NCI-H526 (cell line): ENCODE results near the gene SHC3.

ENCODE experiments used
- DNase-seq, 2 experiments: peaks; one replicate each; lab custom pipeline; 2025; lab: John Stamatoyannopoulos, UW

SHC3 gene

DNA sequence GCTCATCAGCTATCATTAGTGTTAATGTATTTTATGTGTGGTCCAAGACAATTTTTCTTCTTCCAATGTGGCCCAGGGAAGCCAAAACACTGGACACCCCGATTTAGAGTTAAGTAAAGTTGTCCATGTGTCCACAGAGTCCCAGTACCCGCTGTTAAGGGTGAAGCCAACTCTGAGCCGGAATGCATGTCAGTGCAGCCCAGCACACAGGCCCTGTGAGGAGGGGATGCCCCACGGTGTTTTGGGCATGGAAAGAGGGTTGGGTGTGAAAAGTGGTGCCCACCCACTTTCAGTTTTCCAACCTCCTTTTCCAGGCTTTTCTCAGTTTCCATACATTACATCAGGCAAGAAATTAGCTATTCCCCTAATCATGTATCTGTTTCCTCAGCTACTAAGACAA is 24.4 kb downstream of the SHC3 start:
- DNase-seq: no peak

DNA sequence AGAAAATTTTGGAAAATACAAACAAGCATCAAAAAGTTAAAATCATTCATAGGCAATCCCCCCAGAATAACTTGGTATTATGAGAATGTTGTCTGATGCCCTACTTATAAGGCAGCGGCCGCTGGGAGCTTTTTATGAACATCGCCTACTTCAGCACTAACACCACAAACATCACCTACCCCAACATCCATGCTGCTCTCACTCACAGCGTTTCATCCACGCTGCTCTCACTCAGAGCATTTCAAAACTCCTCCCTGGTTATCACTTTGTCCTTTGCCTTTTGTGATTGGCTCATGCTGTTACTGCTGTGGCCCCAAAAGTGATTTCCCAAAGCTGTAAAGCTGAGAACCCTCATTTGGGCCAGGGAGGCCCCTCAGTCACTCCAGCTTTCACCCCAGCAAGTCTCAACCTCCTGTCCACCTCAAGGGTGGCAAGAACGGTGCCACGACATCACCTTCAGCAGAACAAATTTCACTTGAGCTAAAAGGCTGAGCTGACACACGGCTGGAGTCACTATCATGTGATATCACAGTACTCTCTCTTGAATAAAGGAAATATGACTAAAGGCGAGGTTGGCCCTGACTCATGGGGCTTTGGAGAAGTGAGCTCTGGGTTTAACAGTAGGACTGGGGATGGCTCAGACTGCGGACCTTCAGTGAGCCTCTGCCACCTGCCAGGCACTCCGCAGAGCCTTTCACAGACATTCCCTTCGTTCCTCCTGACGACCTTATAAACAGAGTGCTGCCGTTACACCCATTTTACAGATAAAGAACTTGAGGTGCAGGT is 25.2 kb downstream of the SHC3 start:
- DNase-seq: no peak

DNA sequence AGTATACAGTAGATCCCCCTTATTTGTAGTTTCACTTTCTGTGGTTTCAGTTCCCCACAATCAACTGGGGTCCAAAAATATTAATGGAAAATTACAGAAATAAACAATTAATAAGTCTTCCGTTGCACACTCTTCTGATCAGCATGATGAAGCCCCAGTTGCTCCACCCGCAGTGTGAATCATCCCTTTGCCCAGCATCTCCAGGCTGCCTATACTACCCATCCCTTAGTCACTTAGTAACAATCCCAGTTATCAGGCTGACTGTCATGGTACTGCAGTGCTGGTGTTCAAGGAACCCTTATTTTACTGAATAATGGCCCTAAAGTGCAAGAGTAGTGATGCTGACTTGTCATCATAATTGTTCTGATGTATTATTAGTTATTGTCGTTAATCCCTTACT is 28.9 kb downstream of the SHC3 start:
- DNase-seq: no peak

DNA sequence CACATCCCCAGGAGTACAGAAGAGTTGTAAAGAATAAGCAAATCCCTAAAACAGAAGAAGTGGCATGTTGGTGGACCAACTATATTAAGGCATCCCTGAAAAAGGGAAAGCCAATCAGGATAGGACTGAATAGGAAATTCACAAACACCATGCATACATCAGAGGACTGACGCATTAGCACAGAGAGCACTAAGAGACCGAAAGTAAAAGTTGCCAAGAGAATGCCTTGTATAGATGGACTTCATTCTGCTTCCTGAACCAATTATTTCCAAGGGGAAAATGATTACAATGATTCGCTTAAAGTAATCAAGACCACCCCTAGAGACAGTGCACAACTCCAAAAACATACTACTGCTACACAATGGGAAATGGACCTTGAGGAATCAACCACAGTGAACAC is 33.5 kb downstream of the SHC3 start:
- no peak for DNase-seq

DNA sequence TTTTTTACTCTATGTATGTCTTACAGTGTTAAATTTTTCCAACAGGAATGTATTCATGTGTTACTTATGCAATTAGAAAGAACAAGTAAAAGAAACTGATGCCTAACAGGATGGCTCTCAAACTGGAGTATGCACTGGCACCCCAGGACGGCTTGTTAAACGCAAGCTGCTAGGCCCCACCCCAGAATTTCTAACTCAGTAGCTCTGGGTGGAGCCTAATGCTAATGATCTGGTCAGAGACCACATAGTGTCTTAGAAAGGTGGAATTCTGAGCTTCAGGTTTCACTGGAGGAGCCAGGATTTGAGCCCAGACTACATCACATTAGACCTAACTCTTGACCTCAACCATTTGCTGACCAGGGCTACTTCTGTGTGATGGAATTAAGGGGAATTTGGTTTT is 34.4 kb downstream of the SHC3 start:
- DNase-seq: no peak

DNA sequence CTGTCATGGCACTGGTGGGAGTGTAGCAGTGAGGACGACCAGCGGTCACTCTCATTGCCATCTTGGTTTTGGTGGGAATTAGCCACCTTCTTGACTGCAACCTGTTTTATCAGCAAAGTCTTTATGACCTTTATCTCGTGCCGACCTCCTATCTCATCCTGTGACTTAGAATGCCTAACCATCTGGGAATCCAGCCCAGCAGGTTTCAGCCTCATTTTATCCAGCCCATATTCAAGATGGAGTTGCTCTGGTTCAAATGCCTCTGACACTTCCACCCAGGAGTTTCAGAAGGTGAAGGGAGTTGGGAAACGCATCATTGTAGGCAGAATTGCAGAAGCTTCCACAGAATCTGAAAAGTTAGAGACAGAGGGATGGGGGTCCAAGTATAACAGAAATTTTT is 35.4 kb downstream of the SHC3 start:
- no peak for DNase-seq

DNA sequence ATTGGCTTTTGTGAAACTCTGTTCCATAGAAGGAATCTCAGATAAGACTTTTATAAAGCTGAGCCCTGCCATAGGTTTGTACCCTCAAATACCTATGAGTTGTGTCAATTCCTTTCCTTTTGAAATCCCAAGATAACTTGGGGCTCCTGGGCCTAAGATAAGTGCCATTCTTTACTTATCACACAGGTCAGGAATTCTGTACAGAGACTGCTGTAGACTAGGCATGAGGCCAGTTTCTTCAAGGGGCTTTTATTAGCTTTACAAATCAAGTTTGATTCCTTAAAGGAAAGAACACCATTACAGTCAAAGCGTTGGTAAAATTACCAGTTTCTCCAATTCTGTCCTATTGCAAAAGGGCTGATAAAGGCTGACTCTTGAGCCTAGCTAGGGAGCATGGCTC is 39.2 kb downstream of the SHC3 start:
- DNase-seq: no peak

DNA sequence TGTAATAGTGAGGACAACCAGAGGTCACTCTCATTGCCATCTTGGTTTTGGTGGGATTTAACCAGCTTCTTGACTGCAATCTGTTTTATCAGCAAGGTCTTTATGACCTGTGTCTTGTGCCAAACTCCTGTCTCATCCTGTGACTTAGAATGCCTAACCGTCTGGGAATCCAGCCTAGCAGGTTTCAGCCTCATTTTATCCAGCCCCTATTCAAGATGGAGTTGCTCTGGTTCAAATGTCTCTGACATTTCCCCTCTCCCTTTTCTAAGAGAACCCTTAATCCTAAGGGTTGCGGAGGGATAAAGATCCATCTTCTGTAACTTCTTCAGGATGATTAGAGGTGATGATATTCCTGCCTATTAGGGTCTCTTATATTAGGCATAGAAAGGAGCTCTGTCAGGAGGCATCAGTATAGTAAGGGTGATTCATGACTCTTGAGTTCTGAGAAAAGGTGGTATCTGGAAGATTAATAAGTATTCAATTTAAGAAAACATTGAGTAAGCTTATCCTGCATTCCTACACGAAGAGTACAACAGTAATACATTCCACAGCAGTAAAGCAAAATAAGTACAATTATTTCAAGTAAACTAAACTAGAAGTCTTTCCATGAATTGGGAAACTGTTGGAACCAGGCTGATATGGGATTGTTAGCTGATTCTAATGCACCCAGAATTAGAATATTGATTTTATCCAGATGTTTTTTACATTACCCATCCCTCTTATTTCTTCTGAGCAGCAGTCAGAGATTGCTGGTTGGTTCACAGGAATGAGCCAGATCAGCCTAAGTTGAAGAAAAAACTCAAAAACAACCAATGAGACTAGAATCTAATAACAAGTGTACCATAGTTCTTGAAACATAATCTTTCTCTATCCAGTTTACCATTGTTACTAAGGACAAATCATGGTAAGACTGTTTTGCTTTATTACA is 39.9 kb downstream of the SHC3 start:
- no peak for DNase-seq

DNA sequence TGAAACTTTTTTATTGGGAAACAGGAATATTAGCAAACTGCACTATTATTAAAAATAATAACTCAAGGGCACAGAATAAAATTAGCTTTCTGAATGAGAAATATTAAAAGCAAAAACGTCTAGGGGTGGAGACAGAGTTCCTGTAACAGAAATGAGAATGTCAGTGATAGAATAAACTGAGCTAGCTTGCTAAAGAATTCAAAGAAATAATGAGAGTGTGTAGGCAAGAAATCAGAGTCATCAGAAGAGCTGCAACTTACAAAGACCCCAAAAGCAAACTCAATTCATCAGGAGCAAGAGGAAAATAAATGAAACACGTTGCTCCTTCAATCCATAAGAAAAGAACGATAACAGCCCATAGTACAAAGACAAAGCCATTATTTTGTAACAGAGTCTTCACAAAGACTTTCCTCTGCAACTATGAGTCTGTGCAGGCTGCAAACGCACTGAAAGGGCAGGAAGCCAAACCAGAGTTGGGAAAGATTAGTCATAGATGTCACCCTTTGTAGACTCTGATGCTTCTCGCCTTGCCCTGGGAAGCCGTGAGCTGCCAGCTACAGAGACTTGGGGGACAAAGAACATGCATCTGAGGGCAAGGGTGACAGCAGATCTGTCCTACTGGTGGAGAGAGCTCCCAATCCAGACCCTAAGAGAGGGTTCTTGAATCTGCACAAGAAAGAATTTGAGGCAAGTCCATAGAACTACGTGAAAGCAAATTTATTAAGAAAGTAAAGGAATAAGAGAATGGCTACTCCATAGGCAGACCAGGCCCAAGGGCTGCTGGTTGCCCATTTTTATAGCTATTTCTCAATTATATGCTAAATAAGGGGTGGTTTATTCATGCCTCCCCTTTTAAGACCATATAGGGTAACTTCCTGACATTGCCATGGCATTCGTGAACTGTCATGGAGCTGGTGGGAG is 40.8 kb downstream of the SHC3 start:
- no peak for DNase-seq

DNA sequence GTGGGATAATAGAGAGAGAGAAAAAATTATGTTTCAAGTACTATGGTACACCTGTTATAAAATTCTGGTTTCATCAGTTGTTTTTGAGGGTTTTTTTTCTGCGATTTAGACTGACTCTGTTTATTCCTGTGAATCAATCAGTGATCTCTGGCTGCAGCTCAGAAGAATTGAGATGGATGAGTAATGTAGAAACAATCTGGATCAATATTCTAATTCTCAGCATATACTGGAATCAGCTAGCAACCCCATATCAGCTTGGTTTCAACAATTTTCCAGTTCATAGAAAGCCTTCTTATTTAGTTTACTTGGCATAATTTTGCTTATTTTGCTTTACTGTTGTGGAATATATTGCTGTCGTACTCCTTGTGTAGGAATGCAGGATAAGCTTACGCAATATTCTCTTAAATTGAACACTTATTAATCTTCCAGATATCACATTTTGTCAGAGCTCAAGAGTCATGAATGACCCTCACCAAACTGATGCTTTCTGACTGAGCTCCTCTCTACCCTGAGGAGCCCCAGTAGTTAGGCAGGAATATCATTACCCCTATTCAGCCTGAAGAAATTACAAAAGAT is 42.9 kb downstream of the SHC3 start:
- no peak for DNase-seq

DNA sequence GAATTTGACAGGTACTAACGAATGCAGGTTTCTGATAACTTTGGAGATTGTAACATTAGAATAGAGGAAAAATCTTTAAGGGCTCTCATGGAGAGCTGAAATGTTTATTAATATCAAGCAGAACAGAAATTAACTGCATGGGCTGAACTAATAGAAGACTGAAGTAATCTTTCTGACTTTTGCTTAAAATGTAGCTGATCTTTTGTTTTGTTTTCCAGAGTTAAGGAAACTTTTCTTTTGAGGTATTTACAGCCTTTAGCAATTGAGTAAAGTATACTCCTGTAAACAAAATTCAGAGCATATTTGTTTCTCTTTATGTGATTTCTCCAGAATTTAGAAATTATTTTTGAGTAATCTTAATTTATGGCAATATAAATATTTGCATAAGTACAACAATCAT is 43.9 kb downstream of the SHC3 start:
- no peak for DNase-seq

DNA sequence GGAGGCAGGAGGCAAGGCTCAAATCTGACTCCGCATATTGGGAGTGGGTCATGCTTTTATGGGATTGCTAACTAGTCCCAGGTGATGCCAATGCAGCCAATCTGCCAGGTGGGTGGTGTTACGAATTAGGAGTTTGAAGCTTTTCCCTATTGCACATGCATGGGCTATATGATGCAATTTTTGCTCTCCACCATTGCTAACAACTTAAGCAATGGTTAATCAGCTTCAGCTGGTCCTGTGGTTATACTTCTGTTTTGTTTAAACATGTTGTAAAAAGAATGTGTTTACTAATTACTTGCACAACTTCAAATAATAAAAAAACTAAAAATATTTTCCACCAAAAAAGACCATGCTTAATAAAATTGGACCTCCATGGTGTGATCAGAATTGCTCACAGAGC is 55.7 kb downstream of the SHC3 start:
- DNase-seq: no peak

DNA sequence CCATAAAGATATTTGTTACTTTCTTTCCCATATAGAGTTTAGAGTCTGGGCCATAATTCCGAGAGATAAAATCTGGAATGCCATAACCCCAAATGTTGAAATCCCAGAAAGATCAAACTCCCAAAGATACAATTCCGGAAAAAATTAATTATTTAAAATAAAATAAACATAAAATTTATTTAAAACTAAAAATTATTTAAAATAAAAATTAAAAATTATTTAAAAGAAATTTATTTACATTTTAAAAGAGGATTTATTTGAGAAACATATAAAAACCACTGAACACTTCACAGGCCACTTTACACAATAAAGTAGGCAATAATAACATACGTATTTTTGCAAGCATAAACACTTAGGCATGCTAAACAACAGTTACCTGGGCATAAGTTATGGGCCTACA is 57.9 kb downstream of the SHC3 start:
- no peak for DNase-seq

DNA sequence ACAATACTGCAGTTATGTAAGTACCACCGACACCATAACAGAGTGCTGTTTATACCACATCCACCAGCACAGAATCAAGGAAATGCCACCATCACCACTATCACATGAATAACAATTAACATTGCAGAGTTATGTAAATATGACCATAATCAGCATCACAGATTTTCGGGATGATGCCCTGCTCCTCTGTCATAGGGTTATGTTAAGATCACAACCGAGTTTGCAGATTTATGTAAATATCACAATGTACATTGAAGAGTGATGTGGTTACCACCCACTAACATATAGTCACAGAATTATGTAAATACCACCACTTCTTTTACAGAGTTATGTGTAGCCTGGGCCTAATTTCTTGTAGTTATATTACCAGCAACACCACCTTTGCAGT is 61.8 kb downstream of the SHC3 start:
- DNase-seq: no peak

DNA sequence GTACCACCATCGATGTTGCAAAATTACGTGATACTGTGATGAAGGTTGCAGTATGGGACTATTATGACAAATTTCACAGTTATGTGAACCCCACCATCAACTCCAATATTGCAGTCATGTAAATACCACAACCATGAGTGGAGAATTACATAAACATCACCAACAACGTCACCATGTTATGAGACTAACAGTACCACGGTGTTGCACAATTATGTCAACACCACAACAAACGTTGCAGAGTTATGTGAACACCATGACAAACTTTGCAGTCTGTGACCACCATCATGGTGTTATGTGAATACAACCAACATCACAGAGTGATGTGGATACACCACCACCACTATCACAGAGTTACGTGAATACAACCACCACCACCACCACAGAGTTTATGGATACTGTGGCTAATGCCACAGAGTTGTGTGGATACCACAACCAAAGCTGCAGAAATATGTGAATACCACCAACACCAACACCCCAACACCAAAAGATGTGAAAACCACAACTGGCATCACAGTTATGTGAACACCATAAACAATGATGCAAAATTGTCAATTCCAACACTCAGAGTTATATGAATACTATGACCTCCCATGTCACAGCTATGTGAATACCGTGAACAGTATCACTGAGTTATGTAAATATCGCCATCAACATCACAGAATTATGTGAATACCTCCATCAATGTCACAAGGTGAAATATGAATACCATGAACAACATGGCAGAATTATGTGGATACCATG is 62.4 kb downstream of the SHC3 start:
- no peak for DNase-seq

DNA sequence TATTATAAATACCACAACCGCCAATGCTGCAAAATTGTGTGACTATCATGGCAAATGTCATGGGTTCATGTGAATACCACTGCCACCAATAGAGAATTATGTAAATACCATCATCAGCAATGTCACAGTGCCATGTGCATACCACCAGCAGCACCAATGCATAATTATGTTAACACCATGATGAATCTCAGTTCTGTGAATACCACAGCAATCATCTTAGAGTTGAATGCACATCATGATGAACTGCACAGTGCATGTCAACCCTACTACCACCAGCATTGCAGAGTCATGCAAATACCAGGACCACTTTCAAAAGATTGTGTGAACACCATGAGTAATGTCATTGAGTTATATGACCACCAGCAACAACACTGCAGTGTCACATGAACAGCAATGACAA is 63.2 kb downstream of the SHC3 start:
- DNase-seq: no peak

DNA sequence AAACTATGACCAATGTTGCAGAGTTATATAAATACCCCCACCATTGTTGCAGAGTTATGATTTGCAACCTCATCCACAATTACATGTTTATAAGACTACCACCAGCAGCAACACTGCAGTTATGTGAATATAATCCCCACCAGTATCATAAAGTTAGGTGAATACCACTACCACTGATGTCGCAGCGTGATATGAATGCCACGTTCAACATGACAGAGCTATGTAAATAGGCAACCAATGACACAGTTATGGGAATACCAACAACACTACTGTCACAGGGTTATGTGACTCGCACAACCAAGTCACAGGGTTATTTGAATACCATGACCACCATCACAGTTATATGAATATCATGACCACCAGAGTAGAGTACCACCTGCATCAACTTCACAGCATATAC is 63.9 kb downstream of the SHC3 start:
- DNase-seq: no peak

DNA sequence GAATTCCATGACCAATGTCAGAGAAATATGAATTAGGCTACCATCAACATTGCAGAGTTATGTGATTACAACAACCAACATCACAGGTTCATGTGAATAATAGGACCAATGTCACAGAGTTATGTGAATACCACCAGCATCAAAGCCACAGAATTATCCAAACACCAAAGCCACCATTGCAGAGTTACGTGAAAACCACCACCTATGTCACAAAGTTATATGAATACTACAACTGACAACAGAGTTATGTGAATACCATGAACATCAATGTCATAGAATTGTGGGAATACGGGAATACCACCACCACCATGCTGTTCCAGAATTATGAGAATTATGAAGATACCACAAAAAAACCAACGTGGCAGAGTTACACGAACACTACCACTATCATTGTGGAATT is 64.8 kb downstream of the SHC3 start:
- DNase-seq: no peak

DNA sequence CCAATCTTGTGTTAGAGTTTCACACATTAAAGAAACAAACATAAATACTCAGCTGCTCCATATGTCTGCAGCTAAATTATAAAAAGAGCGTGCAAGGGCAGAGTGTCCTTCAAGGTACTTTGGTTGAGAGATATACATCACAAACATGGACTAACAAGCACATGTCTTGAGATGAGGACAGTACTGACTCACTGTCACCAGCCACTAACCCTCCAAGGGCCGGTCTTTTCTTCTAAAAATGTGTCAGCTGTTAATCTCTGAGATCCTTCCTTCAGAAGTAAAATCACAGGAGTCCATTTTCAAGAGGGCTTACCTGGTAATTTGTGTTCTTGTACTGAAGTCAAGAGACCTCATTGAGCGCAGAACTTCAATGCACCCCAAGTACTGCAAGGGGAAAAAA is 66.4 kb downstream of the SHC3 start:
- no peak for DNase-seq

DNA sequence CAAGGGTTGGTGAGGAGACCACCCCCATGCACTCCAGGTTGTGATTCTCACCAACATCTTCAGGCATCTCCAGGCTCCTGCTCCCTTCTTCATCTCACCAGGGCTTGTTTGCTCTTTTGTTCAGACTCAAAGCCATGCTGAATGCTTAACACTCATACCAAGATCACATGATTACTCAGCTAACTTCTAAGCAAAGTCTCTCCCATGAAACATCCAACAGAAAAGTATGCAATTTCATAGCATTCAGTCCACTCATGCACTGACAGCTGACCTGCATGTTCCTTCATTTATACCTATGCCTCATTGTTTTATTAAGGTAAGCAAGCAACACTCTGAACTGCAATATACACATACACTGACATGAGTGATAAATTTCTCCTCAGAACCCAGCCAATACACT is 69.0 kb downstream of the SHC3 start:
- DNase-seq: no peak

DNA sequence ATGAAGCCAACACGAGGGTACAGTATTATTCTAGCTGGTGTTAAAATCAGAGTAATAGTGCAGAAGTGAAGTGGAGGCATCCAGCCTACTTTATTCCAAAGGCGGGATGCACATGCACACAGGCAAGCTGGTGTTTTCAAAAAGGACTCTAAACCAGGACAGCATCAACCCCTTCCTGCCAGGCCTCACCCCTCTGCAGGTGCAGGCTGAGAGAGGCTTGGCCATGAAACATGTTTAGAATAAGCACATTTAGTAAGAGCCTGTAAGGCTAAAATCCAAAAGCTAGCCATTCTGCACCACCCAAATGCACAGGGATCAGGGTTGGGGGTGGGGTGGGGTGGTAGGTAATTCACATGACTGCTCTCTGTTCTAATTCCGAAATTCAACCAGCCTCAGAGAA is 71.2 kb downstream of the SHC3 start:
- no peak for DNase-seq
